Endothelial cell of umbilical vein (primary cell): ENCODE measurements around the gene PCLO. TPM values are rescaled to one million over a fixed set of nuclear protein-coding genes. Genes with fewer than 3 reads are reported as not detected.

Experiments
- BruUV-seq: library from RNA; stranded (reverse); fragments of 400-500 nt; replicated peaks from 2 replicates; lab custom pipeline; 2021; lab: Mats Ljungman, UMichigan
- CTCF ChIA-PET: fragments of 300-600, 350-600 bp; sonication (Branson Sonifier 250); formaldehyde crosslinking; loops from one replicate; lab custom pipeline; 2021; ENCODE audit warnings: antibody characterized with exemption, inconsistent platforms; lab: Charles Lee
- POLR2A ChIA-PET: fragments of 300-600, 350-600 bp; sonication (Branson Sonifier 250); formaldehyde crosslinking; loops from one replicate; lab custom pipeline; 2021; ENCODE audit warnings: antibody characterized with exemption, inconsistent platforms; lab: Charles Lee
- DNase-seq: peaks from one replicate; pipeline ENCODE4 v3.0.0-alpha.2; 2011; ENCODE audit warnings: low read depth, low spot score
- FAIRE-seq: peaks from 2 replicates; lab custom pipeline; 2011; peaks lifted over from hg19 to GRCh38; lab: Jason Lieb, UNC
- H2AFZ ChIP-seq: 2 replicates; pipeline ENCODE4 v1.6.0; 2012; ENCODE audit warnings: low read depth, low read length, control low read depth, inconsistent platforms
- H3K27ac ChIP-seq: 2 replicates; pipeline ENCODE4 v1.5.1; 2011; ENCODE audit warnings: low read depth, mild to moderate bottlenecking, control low read depth, low read length, moderate library complexity; ENCODE audit not compliant: insufficient read depth
- H3K27me3 ChIP-seq, 2 experiments: 2 replicates each; pipeline versions ENCODE4 v1.6.0 to v1.6.1; 2011; ENCODE audit warnings: low read length in 2 of 2, mixed read lengths in 1 of 2; ENCODE audit not compliant: control insufficient read depth in 2 of 2, insufficient read depth in 2 of 2
- H3K36me3 ChIP-seq, 2 experiments: 2 replicates in 1 of 2; 3 replicates in 1 of 2; pipeline ENCODE4 v1.5.1; 2011; ENCODE audit warnings: low read length in 2 of 2, mild to moderate bottlenecking in 1 of 2, moderate library complexity in 1 of 2; ENCODE audit not compliant: control insufficient read depth in 2 of 2, insufficient read depth in 2 of 2; ENCODE audit errors: extremely low read depth in 1 of 2
- H3K4me1 ChIP-seq: 3 replicates; pipeline ENCODE4 v1.5.1; 2011; ENCODE audit warnings: mild to moderate bottlenecking, low read length; ENCODE audit not compliant: control insufficient read depth, insufficient read depth; ENCODE audit errors: extremely low read depth
- H3K4me2 ChIP-seq: 2 replicates; pipeline ENCODE4 v1.6.1; 2011; ENCODE audit warnings: low read length, control low read depth, mixed read lengths; ENCODE audit not compliant: insufficient read depth
- H3K4me3 ChIP-seq, 3 experiments: fragments of 200-600 bp in 1 of 3; sonication (generic), shearing (Covaris generic) in 1 of 3; replicated peaks in 1 of 3; 2 replicates each; pipeline ENCODE4 v1.5.1; 2011 to 2016; ENCODE audit warnings: control low read depth in 3 of 3, low read length in 3 of 3, mild to moderate bottlenecking in 2 of 3, inconsistent platforms in 1 of 3, low read depth in 1 of 3, moderate library complexity in 1 of 3; ENCODE audit not compliant: insufficient read depth in 1 of 3
- H3K79me2 ChIP-seq: 2 replicates; pipeline ENCODE4 v1.6.0; 2012; ENCODE audit warnings: low read length, inconsistent platforms; ENCODE audit not compliant: control insufficient read depth, insufficient read depth
- H3K9ac ChIP-seq: replicated peaks from 2 replicates; pipeline ENCODE3; 2011; ENCODE audit warnings: low read length, control low read depth; ENCODE audit not compliant: insufficient read depth; ENCODE audit errors: extremely low read depth
- H3K9me1 ChIP-seq: replicated peaks from 3 replicates; pipeline ENCODE4 v1.6.0; 2011; ENCODE audit warnings: mild to moderate bottlenecking, low read length; ENCODE audit not compliant: control insufficient read depth, insufficient read depth; ENCODE audit errors: extremely low read depth
- H3K9me3 ChIP-seq: replicated peaks from 2 replicates; pipeline ENCODE4 v1.5.1; 2012; ENCODE audit warnings: low read length, inconsistent platforms; ENCODE audit not compliant: control insufficient read depth, insufficient read depth
- H4K20me1 ChIP-seq: replicated peaks from 2 replicates; pipeline ENCODE3; 2011; ENCODE audit warnings: mild to moderate bottlenecking, low read length; ENCODE audit not compliant: control insufficient read depth, insufficient read depth; ENCODE audit errors: extremely low read depth
- CTCF ChIP-seq, 2 donors: IDR thresholded peaks; 1 replicate in 1 of 2; 2 replicates in 1 of 2; pipeline ENCODE4 v1.5.1; 2011; ENCODE audit warnings: low read length in 2 of 2, mild to moderate bottlenecking in 2 of 2, moderate library complexity in 2 of 2, control low read depth in 1 of 2, inconsistent platforms in 1 of 2, low read depth in 1 of 2; ENCODE audit not compliant: insufficient read depth in 1 of 2; ENCODE audit errors: extremely low read depth in 1 of 2
- EZH2 ChIP-seq: IDR thresholded peaks from 2 replicates; pipeline ENCODE4 v1.6.1; 2012; ENCODE audit warnings: borderline replicate concordance, low read depth, mild to moderate bottlenecking, moderate library complexity, low read length, inconsistent platforms; ENCODE audit not compliant: severe bottlenecking
- FOS ChIP-seq: IDR thresholded peaks from 2 replicates; pipeline ENCODE4 v1.6.1; 2011; ENCODE audit warnings: mild to moderate bottlenecking, low read length, moderate library complexity, borderline replicate concordance; ENCODE audit not compliant: insufficient read depth
- GATA2 ChIP-seq: IDR thresholded peaks from 2 replicates; pipeline ENCODE4 v1.7.0; 2011; ENCODE audit warnings: low read depth, mild to moderate bottlenecking, moderate library complexity, mixed read lengths, low read length; ENCODE audit not compliant: insufficient read length, insufficient read depth
- JUN ChIP-seq: IDR thresholded peaks from 2 replicates; pipeline ENCODE4 v1.6.1; 2011; ENCODE audit warnings: borderline replicate concordance, low read depth; ENCODE audit not compliant: insufficient read length, insufficient read depth
- MYC ChIP-seq: IDR thresholded peaks from one replicate; pipeline ENCODE4 v1.6.1; 2011; ENCODE audit warnings: mild to moderate bottlenecking, low read depth, low read length
- POLR2A ChIP-seq: IDR thresholded peaks from 2 replicates; pipeline ENCODE4 v1.6.1; 2012; ENCODE audit warnings: low read depth, mild to moderate bottlenecking, control low read depth, low read length
- POLR2AphosphoS5 ChIP-seq: IDR thresholded peaks from 2 replicates; pipeline ENCODE4 v1.6.1; 2012; ENCODE audit warnings: low read depth, mild to moderate bottlenecking, control low read depth, low read length, moderate library complexity; ENCODE audit not compliant: insufficient read depth
- dilution Hi-C: fragments of 300-500 bp; cut with MboI; formaldehyde crosslinking; loops from one replicate; pipeline ENCODE4 v1.15.0; 2019; ENCODE audit warnings: low sequenced_read_pairs; ENCODE audit not compliant: extremely low pct_ligation_motif_present
- intact Hi-C: fragments of 100-400 bp; cut with micrococcal nuclease; formaldehyde crosslinking; loops from one replicate; pipeline ENCODE4 v1.10.0; 2022
- polyA plus RNA-seq, 4 experiments: library from polyadenylated mRNA; depleted of rRNA in 3 of 4; stranded (reverse) in 3 of 4; unstranded in 1 of 4; fragments of >200 nt; gene quantifications; 2 replicates each; pipeline versions ENCODE4 v1.2.1 to v1.2.3, GENCODE V29; 2011 to 2012; ENCODE audit warnings: missing spikeins in 1 of 4
- total RNA-seq: library from RNA; stranded (reverse); gene quantifications from 2 replicates; pipeline ENCODE4 v1.2.3, GENCODE V29; 2021
- TF ChIP-seq, protein P1 (sequence below): IDR thresholded peaks from 2 replicates; pipeline ENCODE4 v1.6.1; 2011; ENCODE audit not compliant: insufficient read depth, insufficient read length

The PCLO gene
- total and polyA plus RNA-seq, 2 donors (not counting 3 experiments of a cell fraction or from before 2014, with no cell fraction given): 0.04 to 0.75 TPM

GRCh38 chr7:82760074-82760473 lies 402.6 kb downstream of the PCLO start:
- ChIA-PET CTCF (no interaction called here), POLR2A (no interaction called here)
- Histone ChIP-seq H3K27ac (no peak overlapping the region), H3K79me2 (no peaks in the 10 kb centered on the region), H3K9me3 (no peaks in the 10 kb centered on the region), H2AFZ (no peak overlapping the region), H3K9me1 (no peaks in the 10 kb centered on the region), H4K20me1 (no peaks in the 10 kb centered on the region), H3K4me3 (no peak overlapping the region), H3K27me3 (peaks cover 0 to 10% of the 10 kb centered on the region in 2 experiments), H3K4me1 (no peaks in the 10 kb centered on the region), H3K4me2 (no peak overlapping the region), H3K36me3 (no peaks in the 10 kb centered on the region), H3K9ac (no peak overlapping the region)
- intact Hi-C loops: no loop called here
- no peak for TF ChIP-seq MYC
- no TSS peak for BruUV-seq
- dilution Hi-C loops: no loop called here
- FAIRE-seq: no peak
- DNase-seq: no peak

- intact Hi-C loops (no loop called here), dilution Hi-C loops (no loop called here)
- Histone ChIP-seq H3K4me3 (no peak overlapping the region), H3K9ac (no peak overlapping the region), H3K9me3 (no peaks in the 10 kb centered on the region), H3K36me3 (no peaks in the 10 kb centered on the region), H3K4me2 (no peak overlapping the region), H3K27me3 (peaks cover 0 to 10% of the 10 kb centered on the region in 2 experiments), H3K4me1 (no peaks in the 10 kb centered on the region), H2AFZ (no peak overlapping the region), H3K27ac (no peak overlapping the region), H4K20me1 (no peaks in the 10 kb centered on the region), H3K9me1 (no peaks in the 10 kb centered on the region), H3K79me2 (no peaks in the 10 kb centered on the region)
- TF ChIP-seq CTCF (IDR thresholded peaks at IDR 0.05; ENCODE audit: extremely low read depth in 1 of 2, insufficient read depth in 1 of 2, low read depth in 1 of 2, low read length in 2 of 2) (no peak), MYC (no peak), FOS (no peak), POLR2A (no peak), POLR2AphosphoS5 (no peak), JUN (no peak), GATA2 (no peak), EZH2 (no peak)
- TF ChIP-seq, protein P1, sequence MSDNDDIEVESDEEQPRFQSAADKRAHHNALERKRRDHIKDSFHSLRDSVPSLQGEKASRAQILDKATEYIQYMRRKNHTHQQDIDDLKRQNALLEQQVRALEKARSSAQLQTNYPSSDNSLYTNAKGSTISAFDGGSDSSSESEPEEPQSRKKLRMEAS: no peak
- ChIA-PET POLR2A (no interaction called here), CTCF (interaction anchor here (2.2 kb wide), 1 partner anchor 9 kb away, joined by 7 read pairs; no protein-coding TSS in a partner anchor)
- DNase-seq (no peak), FAIRE-seq (no peak)
- BruUV-seq: no TSS peak
Observed at GRCh38 chr7:82755705-82756551, 406.8 kb downstream of the PCLO start.
